Subcutaneous adipose tissue (tissue), 1 donor: ENCODE measurements around the gene SORL1-AS1.

Experiments used
- CTCF ChIP-seq: fragments of 450-650 bp; IDR thresholded peaks from one replicate; pipeline ENCODE4 v1.5.1; 2016; ENCODE audit warnings: low read depth, mild to moderate bottlenecking, control low read depth, antibody characterized with exemption, moderate library complexity

The SORL1-AS1 gene

GRCh38 chr11:121479698-121480238 is 27.0 kb upstream of the SORL1-AS1 start:
- TF ChIP-seq CTCF: no peak

GRCh38 chr11:121478895-121479697 is 26.3 kb upstream of the SORL1-AS1 start:
- no peak for TF ChIP-seq CTCF

GRCh38 chr11:121478226-121478894 is 25.6 kb upstream of the SORL1-AS1 start:
- TF ChIP-seq CTCF: no peak

GRCh38 chr11:121476379-121477032 is 23.7 kb upstream of the SORL1-AS1 start:
- no peak for TF ChIP-seq CTCF

GRCh38 chr11:121474680-121475079 is 21.9 kb upstream of the SORL1-AS1 start:
- TF ChIP-seq CTCF: no peak

- no peak for TF ChIP-seq CTCF
Measured at GRCh38 chr11:121473064-121473777, 20.5 kb upstream of the SORL1-AS1 start.

GRCh38 chr11:121472312-121472711 is 19.5 kb upstream of the SORL1-AS1 start:
- no peak for TF ChIP-seq CTCF
